GM12873 (cell line): ENCODE data around the gene PHACTR1.

Source experiments
- TF ChIP-seq, protein P1 (sequence below): IDR thresholded peaks from 2 replicates; pipeline ENCODE4 v1.5.1; 2012; ENCODE audit warnings: low read depth, mild to moderate bottlenecking, moderate library complexity, low read length, control low read depth; ENCODE audit not compliant: insufficient read depth; ENCODE audit errors: missing control alignments

The PHACTR1 gene

DNA sequence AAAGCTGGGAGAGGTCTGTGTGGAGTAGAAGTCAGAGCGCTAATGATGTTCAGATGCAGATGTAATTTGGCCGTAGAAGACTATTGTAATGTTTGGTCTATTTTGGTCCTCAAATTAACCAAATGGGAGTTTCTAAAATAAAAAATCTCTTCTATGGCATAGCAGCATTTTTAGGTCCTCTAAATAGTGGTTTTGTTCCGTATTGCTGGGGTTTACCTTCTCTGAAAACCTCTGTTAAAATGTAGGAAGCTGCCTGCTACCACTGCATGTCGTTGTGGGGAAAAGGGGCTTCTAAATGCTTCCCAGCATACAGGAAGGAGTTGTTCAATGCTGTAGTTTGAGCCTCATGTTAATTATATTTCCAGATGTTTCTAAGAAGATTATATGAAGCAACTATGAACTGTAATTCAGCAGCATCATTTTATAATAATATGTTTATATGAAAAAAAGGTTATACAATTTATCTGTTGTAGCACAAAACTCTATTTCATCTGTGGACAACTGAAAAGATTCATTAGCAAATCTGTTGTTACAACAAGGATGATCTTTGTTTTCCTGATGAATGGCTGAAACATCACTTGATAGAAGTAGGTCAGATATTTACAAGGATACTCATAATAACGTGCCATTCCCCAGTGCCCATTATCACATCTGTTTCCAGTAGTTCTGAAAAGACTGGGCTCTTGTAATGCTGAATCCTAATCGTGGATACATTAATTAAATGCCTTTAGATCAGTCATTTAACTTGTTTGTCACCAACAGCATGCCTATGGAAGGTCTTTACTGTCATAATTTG is 355.2 kb downstream of the PHACTR1 start:
- TF ChIP-seq, protein P1, sequence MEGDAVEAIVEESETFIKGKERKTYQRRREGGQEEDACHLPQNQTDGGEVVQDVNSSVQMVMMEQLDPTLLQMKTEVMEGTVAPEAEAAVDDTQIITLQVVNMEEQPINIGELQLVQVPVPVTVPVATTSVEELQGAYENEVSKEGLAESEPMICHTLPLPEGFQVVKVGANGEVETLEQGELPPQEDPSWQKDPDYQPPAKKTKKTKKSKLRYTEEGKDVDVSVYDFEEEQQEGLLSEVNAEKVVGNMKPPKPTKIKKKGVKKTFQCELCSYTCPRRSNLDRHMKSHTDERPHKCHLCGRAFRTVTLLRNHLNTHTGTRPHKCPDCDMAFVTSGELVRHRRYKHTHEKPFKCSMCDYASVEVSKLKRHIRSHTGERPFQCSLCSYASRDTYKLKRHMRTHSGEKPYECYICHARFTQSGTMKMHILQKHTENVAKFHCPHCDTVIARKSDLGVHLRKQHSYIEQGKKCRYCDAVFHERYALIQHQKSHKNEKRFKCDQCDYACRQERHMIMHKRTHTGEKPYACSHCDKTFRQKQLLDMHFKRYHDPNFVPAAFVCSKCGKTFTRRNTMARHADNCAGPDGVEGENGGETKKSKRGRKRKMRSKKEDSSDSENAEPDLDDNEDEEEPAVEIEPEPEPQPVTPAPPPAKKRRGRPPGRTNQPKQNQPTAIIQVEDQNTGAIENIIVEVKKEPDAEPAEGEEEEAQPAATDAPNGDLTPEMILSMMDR: no peak

DNA sequence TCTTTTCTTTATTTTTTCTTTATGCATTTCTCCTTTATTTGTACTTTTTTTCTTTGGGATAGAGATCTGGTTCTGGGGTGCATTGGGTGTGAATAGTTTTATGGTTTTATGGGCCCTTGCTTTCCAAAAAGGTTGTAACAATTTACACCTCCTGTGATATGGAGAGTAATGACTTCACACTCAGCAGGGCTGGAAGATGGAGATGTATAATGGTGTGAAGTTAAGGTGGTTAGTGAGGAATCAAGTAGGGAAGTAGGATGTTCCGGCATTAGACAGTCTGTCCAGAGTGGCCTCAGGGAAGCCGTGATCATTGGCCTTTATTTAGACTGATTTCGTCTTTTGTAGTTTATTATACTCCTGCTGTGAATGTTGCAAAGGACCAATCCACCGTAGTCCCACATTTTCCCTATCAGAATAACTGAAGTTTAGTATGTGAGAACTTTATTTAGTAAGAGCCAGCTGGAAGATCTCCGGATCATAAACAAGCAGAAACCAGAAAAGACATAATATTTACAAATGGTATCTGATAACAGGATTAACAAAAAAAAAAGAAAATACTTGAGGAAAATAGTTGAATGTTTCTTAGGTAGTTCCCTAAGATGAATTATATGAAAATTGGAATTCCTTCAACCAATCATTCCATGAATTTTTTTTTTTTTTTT is 356.2 kb downstream of the PHACTR1 start:
- TF ChIP-seq, protein P1: no peak

DNA sequence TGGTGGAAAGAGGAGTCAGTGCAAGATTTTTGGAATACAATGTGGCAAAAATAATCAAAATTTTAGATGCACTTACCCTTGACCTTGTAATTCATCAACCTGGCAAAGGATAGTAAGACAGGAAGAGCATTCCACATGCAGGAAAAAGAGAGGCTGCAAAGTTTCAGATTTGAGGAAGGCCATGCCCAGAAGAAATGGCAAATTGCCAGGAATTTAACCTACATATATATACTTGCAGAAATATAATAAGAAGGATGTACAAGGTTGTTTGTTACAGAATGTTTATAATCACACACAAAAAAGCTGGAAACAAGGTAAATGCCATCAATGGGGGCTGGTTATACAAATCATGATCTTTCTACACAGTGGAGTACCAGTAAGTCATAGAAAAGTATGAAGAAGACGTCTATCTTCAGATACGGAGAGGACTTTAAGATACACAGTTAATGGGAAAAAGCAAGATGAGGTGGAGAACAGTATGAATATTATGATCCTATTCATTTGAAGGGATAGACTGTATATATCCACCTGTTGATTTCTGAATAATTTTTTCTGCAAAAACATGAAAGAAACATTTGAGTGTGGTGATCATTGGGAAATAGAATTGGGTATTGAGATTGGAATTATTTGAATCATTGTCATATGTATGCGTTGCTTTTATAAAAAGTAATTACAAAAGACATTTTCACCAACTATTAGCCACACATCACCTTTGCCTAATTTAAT is 358.0 kb downstream of the PHACTR1 start:
- TF ChIP-seq, protein P1: no peak

DNA sequence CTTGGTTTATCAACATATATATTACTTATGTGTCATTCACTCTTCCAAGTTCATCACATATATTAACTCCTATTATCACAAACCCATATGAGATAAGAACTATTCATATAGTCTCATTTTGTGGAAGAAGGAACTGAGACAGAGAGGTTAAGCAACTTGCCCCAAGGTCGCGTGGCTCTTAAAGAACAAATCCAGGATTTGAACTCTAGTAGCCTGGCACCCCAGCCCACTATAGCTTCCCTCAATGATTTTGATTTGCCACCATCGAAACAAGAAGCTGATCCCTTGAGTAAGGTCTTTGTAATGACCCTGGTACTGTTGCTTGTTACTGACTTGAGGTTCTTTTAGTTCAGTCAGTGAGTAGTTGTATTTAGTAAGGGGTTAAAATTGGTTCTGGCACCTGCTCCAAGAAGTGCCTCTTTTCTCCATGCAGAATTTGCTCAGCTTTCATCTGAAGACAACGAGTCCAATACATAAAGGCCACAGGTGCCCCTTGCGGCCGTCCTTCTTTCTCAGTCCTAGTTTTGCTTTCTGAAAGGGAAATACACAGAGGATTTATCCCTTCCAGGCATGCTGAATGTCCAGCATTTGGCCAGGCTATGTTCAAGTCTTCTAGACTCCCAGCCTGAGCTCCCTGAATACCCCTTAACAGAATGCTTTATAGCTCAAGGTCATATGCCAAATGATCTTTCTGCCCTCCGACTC is 358.7 kb downstream of the PHACTR1 start:
- TF ChIP-seq, protein P1: no peak

DNA sequence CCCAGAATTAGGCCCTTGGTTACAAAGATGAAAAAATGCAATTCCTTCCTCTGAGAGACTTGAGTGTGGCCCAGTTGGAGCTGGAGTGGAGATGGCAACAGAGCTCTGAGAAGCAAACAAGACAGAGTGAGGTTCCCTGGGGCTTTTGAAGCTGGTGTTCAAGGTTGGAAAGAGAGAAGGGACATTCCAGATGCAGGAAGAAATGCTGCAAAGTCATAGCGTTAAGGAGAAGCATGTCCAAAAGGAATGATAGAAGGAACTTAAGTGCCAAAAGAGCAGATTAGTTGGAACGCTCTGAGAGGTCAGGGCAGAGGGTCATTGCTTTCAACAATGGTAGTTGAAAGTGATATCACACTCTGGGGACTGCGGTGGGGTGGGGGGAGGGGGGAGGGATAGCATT is 360.0 kb downstream of the PHACTR1 start:
- TF ChIP-seq, protein P1: no peak

DNA sequence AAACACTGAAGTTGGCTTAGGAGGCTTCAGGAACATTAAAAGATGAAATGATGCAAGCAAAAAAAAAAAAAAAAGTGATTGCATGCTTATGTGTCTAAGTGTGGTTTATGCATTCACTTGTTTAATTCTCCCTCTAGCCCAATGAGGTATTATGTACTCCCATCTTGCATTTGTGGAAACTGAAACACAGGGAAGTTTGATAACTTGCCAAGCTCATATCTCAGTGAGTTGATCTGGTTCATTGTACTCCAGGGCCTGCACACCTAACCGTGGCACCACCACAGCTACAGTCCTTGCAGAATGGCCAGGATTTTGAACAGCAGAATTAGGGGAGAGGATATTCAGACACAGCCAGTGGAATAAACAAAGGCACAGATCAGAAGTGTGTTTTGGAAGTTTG is 360.6 kb downstream of the PHACTR1 start:
- TF ChIP-seq, protein P1: no peak
